Stimulated activated CD8-positive, alpha-beta memory T cell treated with anti-CD3 and anti-CD28 coated beads, Interleukin-4, amount 100 ng/mL, for 24 hours (primary cell): Measurements from ENCODE around the gene SLC12A5.

Experiments used
- DNase-seq: peaks from one replicate; pipeline ENCODE4 v3.0.0-alpha.2; 2020; ENCODE audit warnings: low read depth

SLC12A5 gene

GRCh38 chr20:46006022-46006705, 22.9 kb upstream of the SLC12A5 start:
- DNase-seq = no peak

- DNase-seq = no peak
Observed at GRCh38 chr20:46006964-46007363, 22.1 kb upstream of the SLC12A5 start.

- DNase-seq = no peak
Observed at GRCh38 chr20:46007671-46008070, 21.3 kb upstream of the SLC12A5 start.

GRCh38 chr20:46009816-46010215, 19.2 kb upstream of the SLC12A5 start:
- DNase-seq = no peak

GRCh38 chr20:46010491-46011391, 18.3 kb upstream of the SLC12A5 start:
- peak; percentile 19 for DNase-seq

- DNase-seq = no peak
Observed at GRCh38 chr20:46011631-46012482, 17.2 kb upstream of the SLC12A5 start.

- DNase-seq = no peak
Observed at GRCh38 chr20:46012921-46013320, 16.1 kb upstream of the SLC12A5 start.

- DNase-seq = no peak
Observed at GRCh38 chr20:46013322-46013828, 15.6 kb upstream of the SLC12A5 start.

GRCh38 chr20:46013829-46014516, 15.0 kb upstream of the SLC12A5 start:
- DNase-seq = peak; percentile 57

GRCh38 chr20:46014517-46015396, 14.3 kb upstream of the SLC12A5 start:
- no peak for DNase-seq

- DNase-seq = no peak
Observed at GRCh38 chr20:46017272-46017671, 11.7 kb upstream of the SLC12A5 start.

- DNase-seq = no peak
Observed at GRCh38 chr20:46018112-46018511, 10.9 kb upstream of the SLC12A5 start.

GRCh38 chr20:46018611-46019010, 10.4 kb upstream of the SLC12A5 start:
- DNase-seq = no peak

- DNase-seq = no peak
Observed at GRCh38 chr20:46020555-46020954, 8.5 kb upstream of the SLC12A5 start.

- no peak for DNase-seq
Observed at GRCh38 chr20:46021361-46022359, 7.4 kb upstream of the SLC12A5 start.

- DNase-seq = peak; percentile 64
Observed at GRCh38 chr20:46022411-46023147, 6.4 kb upstream of the SLC12A5 start.

- no peak for DNase-seq
Observed at GRCh38 chr20:46023148-46023484, 5.9 kb upstream of the SLC12A5 start.

GRCh38 chr20:46023999-46024398, 5.0 kb upstream of the SLC12A5 start:
- no peak for DNase-seq

GRCh38 chr20:46025376-46025783, 3.6 kb upstream of the SLC12A5 start:
- DNase-seq = no peak
